Karpas-422 (cell line): ENCODE results near the gene QPRT. TPM values are rescaled to one million over a fixed set of nuclear protein-coding genes. Genes with fewer than 3 reads are reported as not detected.
"Not testable (repeated sequence)": the region's sequence is repeated elsewhere in the genome, so short reads cannot be mapped to it uniquely, and the experiment has no call there.

ENCODE experiments used
- DNase-seq: peaks from one replicate; pipeline ENCODE4 v3.0.0-alpha.2; 2015
- H2AFZ ChIP-seq: fragments of 200-600 bp; sonication (generic); 2 replicates; pipeline ENCODE4 v1.6.1; 2014; ENCODE audit warnings: antibody characterized with exemption, low read length, mixed read lengths
- H3K27ac ChIP-seq: fragments of 200-600 bp; sonication (generic); 2 replicates; pipeline ENCODE4 v1.5.1; 2014; ENCODE audit warnings: mild to moderate bottlenecking, low read length, moderate library complexity
- H3K27me3 ChIP-seq: fragments of 200-600 bp; sonication (generic); 2 replicates; pipeline ENCODE4 v1.6.1; 2014; ENCODE audit warnings: low read length, mixed read lengths
- H3K36me3 ChIP-seq: fragments of 200-600 bp; sonication (generic); 2 replicates; pipeline ENCODE4 v1.6.1; 2014; ENCODE audit warnings: low read length, mixed read lengths; ENCODE audit not compliant: insufficient read depth
- H3K4me1 ChIP-seq: fragments of 200-600 bp; sonication (generic); 2 replicates; pipeline ENCODE4 v1.6.1; 2014; ENCODE audit warnings: mild to moderate bottlenecking, low read length, mixed read lengths
- H3K4me2 ChIP-seq: fragments of 200-600 bp; sonication (generic); 2 replicates; pipeline ENCODE4 v1.6.1; 2014; ENCODE audit warnings: low read length, low read depth, mild to moderate bottlenecking; ENCODE audit not compliant: poor library complexity, severe bottlenecking
- H3K4me3 ChIP-seq: fragments of 200-600 bp; sonication (generic); 2 replicates; pipeline ENCODE4 v1.5.1; 2014; ENCODE audit warnings: mild to moderate bottlenecking, antibody characterized with exemption, low read length, mixed read lengths
- H3K79me2 ChIP-seq: fragments of 200-600 bp; sonication (generic); 2 replicates; pipeline ENCODE4 v1.6.1; 2014; ENCODE audit warnings: mild to moderate bottlenecking, low read length, mixed read lengths
- H3K9ac ChIP-seq: fragments of 200-600 bp; sonication (generic); 2 replicates; pipeline ENCODE4 v1.6.0; 2014; ENCODE audit warnings: low read length
- H3K9me2 ChIP-seq: fragments of 200-600 bp; sonication (generic), shearing (Covaris generic); replicated peaks from 2 replicates; pipeline ENCODE4 v1.6.0; 2014; ENCODE audit warnings: mild to moderate bottlenecking, low read length, moderate library complexity; ENCODE audit not compliant: insufficient read depth
- H3K9me3 ChIP-seq: fragments of 300-700, 200-600 bp; sonication (generic); 2 replicates; pipeline ENCODE4 v1.6.1; 2014; ENCODE audit warnings: low read length, mixed read lengths
- H4K20me1 ChIP-seq: fragments of 200-600 bp; sonication (generic); 2 replicates; pipeline ENCODE4 v1.6.1; 2014; ENCODE audit warnings: mild to moderate bottlenecking, antibody characterized with exemption, low read length, low read depth; ENCODE audit not compliant: insufficient read depth
- total RNA-seq: library from RNA; depleted of rRNA; stranded (reverse); fragments of >200 nt; shearing (Covaris generic); gene quantifications from 2 replicates; pipeline ENCODE4 v1.2.3, GENCODE V29; 2014; ENCODE audit warnings: low replicate concordance; rRNA removed

The QPRT gene
- total RNA-seq, 1 experiment from 2014 or later, result 39.6 TPM

GRCh38 chr16:29743827-29744531, 65.0 kb downstream of the QPRT start:
- H3K4me2 ChIP-seq, result no peak overlapping the region
- no peaks in the 10 kb centered on the region for H3K36me3 ChIP-seq
- H2AFZ ChIP-seq, result no peak overlapping the region
- H3K27me3 ChIP-seq, result no peaks in the 10 kb centered on the region
- no peak overlapping the region for H3K4me3 ChIP-seq
- H3K27ac ChIP-seq, result no peak overlapping the region
- H4K20me1 ChIP-seq, result no peaks in the 10 kb centered on the region
- H3K9me2 ChIP-seq, result no peaks in the 10 kb centered on the region
- no peak for DNase-seq
- no peak overlapping the region for H3K9ac ChIP-seq
- no peaks in the 10 kb centered on the region for H3K79me2 ChIP-seq
- H3K9me3 ChIP-seq, result no peaks in the 10 kb centered on the region
- H3K4me1 ChIP-seq, result peaks cover 6% of the 10 kb centered on the region

- Histone ChIP-seq H3K27ac (no peak overlapping the region), H3K9ac (no peak overlapping the region), H3K9me3 (no peaks in the 10 kb centered on the region), H3K9me2 (no peaks in the 10 kb centered on the region), H3K4me1 (peaks cover 6% of the 10 kb centered on the region), H2AFZ (no peak overlapping the region), H3K27me3 (no peaks in the 10 kb centered on the region), H3K4me3 (no peak overlapping the region), H4K20me1 (no peaks in the 10 kb centered on the region), H3K79me2 (no peaks in the 10 kb centered on the region), H3K36me3 (no peaks in the 10 kb centered on the region), H3K4me2 (no peak overlapping the region)
- no peak for DNase-seq
Observed at GRCh38 chr16:29744541-29745101, 65.6 kb downstream of the QPRT start.

GRCh38 chr16:29745121-29745852, 66.3 kb downstream of the QPRT start:
- Histone ChIP-seq H4K20me1 (no peaks in the 10 kb centered on the region), H3K36me3 (no peaks in the 10 kb centered on the region), H3K9me2 (no peaks in the 10 kb centered on the region), H3K9me3 (no peaks in the 10 kb centered on the region), H3K9ac (peak overlapping the region; percentile 57), H2AFZ (peak overlapping the region; percentile 80; the same call in 1 of the 2 replicates), H3K27me3 (no peaks in the 10 kb centered on the region), H3K79me2 (no peaks in the 10 kb centered on the region), H3K4me1 (peaks cover 6% of the 10 kb centered on the region), H3K4me2 (peak overlapping the region; percentile 26), H3K27ac (no peak overlapping the region), H3K4me3 (peak overlapping the region; percentile 47; the same call in 1 of the 2 replicates)
- DNase-seq, result no peak

GRCh38 chr16:29745853-29746345, 66.9 kb downstream of the QPRT start, which contains the start of gene C16orf54:
TSS of gene C16orf54 (minus strand) at chr16:29745990. CDS start at chr16:29744951, 1,039 bp downstream.
- no peaks in the 10 kb centered on the region for H3K9me3 ChIP-seq
- H3K4me2 ChIP-seq, result peak within 1 kb of the TSS; percentile 26
- no peaks in the 10 kb centered on the region for H3K36me3 ChIP-seq
- peak within 1 kb of the TSS; percentile 47; the same call in 1 of the 2 replicates for H3K4me3 ChIP-seq
- H3K4me1 ChIP-seq, result peaks cover 6% of the 10 kb centered on the region
- no peak within 1 kb of the TSS for H3K27ac ChIP-seq
- H3K9me2 ChIP-seq, result no peaks in the 10 kb centered on the region
- H3K9ac ChIP-seq, result peak within 1 kb of the TSS; percentile 57
- peak within 1 kb of the TSS; percentile 80; the same call in 1 of the 2 replicates for H2AFZ ChIP-seq
- H3K27me3 ChIP-seq, result no peaks in the 10 kb centered on the region
- H3K79me2 ChIP-seq, result no peaks in the 10 kb centered on the region
- no peaks in the 10 kb centered on the region for H4K20me1 ChIP-seq
- DNase-seq, result peak; percentile 62

GRCh38 chr16:29746518-29746917, 67.5 kb downstream of the QPRT start:
- H3K36me3 ChIP-seq, H3K27me3 ChIP-seq, H3K79me2 ChIP-seq, H3K4me2 ChIP-seq, H3K4me1 ChIP-seq, H4K20me1 ChIP-seq, H3K4me3 ChIP-seq, H3K27ac ChIP-seq, H2AFZ ChIP-seq, H3K9ac ChIP-seq, DNase-seq, H3K9me2 ChIP-seq, H3K9me3 ChIP-seq: not testable (repeated sequence)

Other genes starting within 250 kb of the QPRT start
- gene BOLA2, start 224.8 kb upstream of the QPRT start, total RNA-seq, result 62.7 and 102 TPM in 2 replicates
- gene SLX1B, start 224.6 kb upstream of the QPRT start, total RNA-seq, result 7.8 and 54.8 TPM in 2 replicates
- 2.1 and 9.0 TPM in 2 replicates for gene SULT1A4, start 219.3 kb upstream of the QPRT start, total RNA-seq
- gene NPIPB12, start 172.8 kb upstream of the QPRT start, total RNA-seq, result 28.0 and 53.2 TPM in 2 replicates
- 0.63 and 1.0 TPM in 2 replicates for gene SPN, start 15.9 kb upstream of the QPRT start, total RNA-seq
- 0.86 and 2.5 TPM in 2 replicates for gene C16orf54, start 66.8 kb downstream of the QPRT start, total RNA-seq
- gene ZG16, start 99.1 kb downstream of the QPRT start, total RNA-seq, result not detected in 2 replicates
- 75.4 and 105 TPM in 2 replicates for gene KIF22, start 111.6 kb downstream of the QPRT start, total RNA-seq
- gene MAZ, start 127.3 kb downstream of the QPRT start, total RNA-seq, result 118 and 320 TPM in 2 replicates
- gene PRRT2, start 133.0 kb downstream of the QPRT start, total RNA-seq, result 0.87 and 3.5 TPM in 2 replicates
- 25.4 and 69.2 TPM in 2 replicates for gene PAGR1, start 137.0 kb downstream of the QPRT start, total RNA-seq
- gene MVP, start 141.3 kb downstream of the QPRT start, total RNA-seq, result 7.8 and 25.7 TPM in 2 replicates
- 48.1 and 57.4 TPM in 2 replicates for gene CDIPT, start 184.0 kb downstream of the QPRT start, total RNA-seq
- gene SEZ6L2, start 220.4 kb downstream of the QPRT start, total RNA-seq, result 0.04 TPM in 1 of 2 replicates, not detected in the other
- gene ASPHD1, start 221.3 kb downstream of the QPRT start, total RNA-seq, result 0.19 and 2.2 TPM in 2 replicates
- 14.2 and 52.9 TPM in 2 replicates for gene KCTD13, start 247.0 kb downstream of the QPRT start, total RNA-seq